GM12878 (cell line): Measurements from ENCODE around the gene TSSK2. TPM values are rescaled to one million over a fixed set of nuclear protein-coding genes. Genes with fewer than 3 reads are reported as not detected.

Experiments used
- CBX5 ChIP-seq: sonication (generic); IDR thresholded peaks from 2 replicates; pipeline ENCODE4 v1.6.1; 2016; ENCODE audit warnings: low read depth, moderate library complexity, mild to moderate bottlenecking, inconsistent platforms
- CUX1 ChIP-seq: IDR thresholded peaks from 2 replicates; pipeline ENCODE4 v1.6.1; 2012; ENCODE audit warnings: improper control_type of control experiment, low read depth, low read length; ENCODE audit not compliant: insufficient replicate concordance
- E2F8 ChIP-seq: fragments of 450-650 bp; IDR thresholded peaks from 2 replicates; pipeline ENCODE4 v1.6.1; 2018; ENCODE audit warnings: mild to moderate bottlenecking, low read depth, moderate library complexity; ENCODE audit not compliant: partially characterized antibody
- POU2F2 ChIP-seq: IDR thresholded peaks from 3 replicates; pipeline ENCODE4 v1.6.1; 2011; ENCODE audit warnings: low read depth, mild to moderate bottlenecking, low read length, borderline replicate concordance
- RELB ChIP-seq: fragments of 450-650 bp; IDR thresholded peaks from 2 replicates; pipeline ENCODE4 v1.6.1; 2017; ENCODE audit warnings: low read depth, mild to moderate bottlenecking, moderate library complexity
- ZBTB4 ChIP-seq: fragments of 450-650 bp; formaldehyde crosslinking; IDR thresholded peaks from 2 replicates; pipeline ENCODE4 v1.4.0; 2022; ENCODE audit warnings: mild to moderate bottlenecking, moderate library complexity
- ZNF274 ChIP-seq: IDR thresholded peaks from one replicate; pipeline ENCODE4 v1.8.0; 2011; ENCODE audit not compliant: insufficient read length, insufficient read depth
- polyA plus RNA-seq, 11 experiments: library from polyadenylated mRNA; depleted of rRNA in 4 of 11; unstranded in 6 of 11; stranded (reverse) in 5 of 11; fragments of >200 nt; fragmentation: Nextera tagmentation in 4 of 11; fragmentation: Illumina TruSeq in 1 of 11; extraction: Ambion mirVana in 4 of 11; extraction: Trizol in 1 of 11; gene quantifications; 1 replicate in 1 of 11; 2 replicates in 10 of 11; pipeline versions ENCODE4 v1.2.1 to v1.2.3, GENCODE V29; 2011 to 2016; ENCODE audit warnings: inconsistent platforms in 2 of 11, missing spikeins in 2 of 11, low read depth in 1 of 11
- total RNA-seq, 4 experiments: library from RNA; depleted of rRNA in 3 of 4; stranded (reverse); fragments of >200 nt in 3 of 4; fragmentation: Illumina TruSeq in 1 of 4; extraction: Trizol in 1 of 4; gene quantifications; 2 replicates each; pipeline versions ENCODE4 v1.2.1 to v1.2.3, GENCODE V29; 2013 to 2021

The TSSK2 gene
- total and polyA plus RNA-seq, 10 of the 15 experiments (the other 5 are each of a cell fraction or from before 2014, with no cell fraction given): 0.03 to 0.17 TPM; not detected in 8

- TF ChIP-seq RELB (no peak), POU2F2 (no peak), CBX5 (no peak), ZBTB4 (CRISPR knock-in tag) (no peak), E2F8 (no peak), ZNF274 (no peak), CUX1 (no peak)
Measured at GRCh38 chr22:19168088-19168890, 37.2 kb downstream of the TSSK2 start (continued).
